ENCODE data around the gene RXRB. TPM values are rescaled to one million over a fixed set of nuclear protein-coding genes. Genes with fewer than 3 reads are reported as not detected.

RXRB gene
- total and polyA plus RNA-seq, 2 donors (not counting 1 experiment from before 2014, with no cell fraction given), result 25.9 to 34.0 TPM

DNA sequence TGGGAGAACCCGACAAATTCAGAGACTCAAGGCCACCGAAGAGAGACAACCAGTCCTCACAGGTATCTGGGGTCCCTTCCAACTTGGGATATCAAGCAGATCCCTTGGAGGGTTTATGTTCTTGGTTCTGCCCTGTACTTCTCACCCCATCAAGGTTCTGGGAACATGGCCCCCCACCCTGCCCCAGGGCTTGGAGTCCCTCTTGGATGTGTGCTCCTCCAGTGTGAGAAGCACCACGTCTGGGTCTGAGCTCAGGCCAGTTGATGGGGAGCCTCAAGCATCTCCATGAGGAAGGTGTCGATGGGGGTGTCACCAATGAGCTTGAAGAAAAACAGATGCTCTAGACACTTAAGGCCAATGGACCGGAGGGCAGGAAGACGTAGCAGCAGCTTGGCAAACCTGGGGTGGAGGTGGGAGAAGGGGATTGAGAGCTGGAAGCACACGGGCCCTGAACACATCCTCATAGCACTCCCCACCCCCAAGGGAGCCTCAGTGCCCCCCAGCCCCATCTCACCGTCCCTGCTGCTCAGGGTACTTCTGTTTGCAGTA, 6.0 kb downstream of the RXRB start:
- no peaks in the 10 kb centered on the region for H3K4me1 ChIP-seq (ENCODE audit: control insufficient read depth, extremely low read depth, insufficient read depth, low read length)
- no peaks in the 10 kb centered on the region for H3K9me3 ChIP-seq (ENCODE audit: control insufficient read depth, insufficient read depth, low read depth, low read length)
- no peak overlapping the region for H3K9ac ChIP-seq (ENCODE audit: insufficient read depth, low read length)
- H4K20me1 ChIP-seq (ENCODE audit: control insufficient read depth, extremely low read depth, insufficient read depth, low read length), result no peaks in the 10 kb centered on the region
- H3K27me3 ChIP-seq (ENCODE audit: control insufficient read depth, insufficient read depth, low read length), result peaks cover 23% of the 10 kb centered on the region
- H3K4me3 ChIP-seq (replicated peaks in 1 of 4; ENCODE audit: control extremely low read depth in 1 of 4, insufficient read depth in 1 of 4, low read depth in 3 of 4, low read length in 4 of 4), result no peak overlapping the region
- H2AFZ ChIP-seq (ENCODE audit: low read length), result no peak overlapping the region
- H3K36me3 ChIP-seq (ENCODE audit: control insufficient read depth, insufficient read depth, low read length), result peaks cover 13% of the 10 kb centered on the region
- TF ChIP-seq, protein P1, sequence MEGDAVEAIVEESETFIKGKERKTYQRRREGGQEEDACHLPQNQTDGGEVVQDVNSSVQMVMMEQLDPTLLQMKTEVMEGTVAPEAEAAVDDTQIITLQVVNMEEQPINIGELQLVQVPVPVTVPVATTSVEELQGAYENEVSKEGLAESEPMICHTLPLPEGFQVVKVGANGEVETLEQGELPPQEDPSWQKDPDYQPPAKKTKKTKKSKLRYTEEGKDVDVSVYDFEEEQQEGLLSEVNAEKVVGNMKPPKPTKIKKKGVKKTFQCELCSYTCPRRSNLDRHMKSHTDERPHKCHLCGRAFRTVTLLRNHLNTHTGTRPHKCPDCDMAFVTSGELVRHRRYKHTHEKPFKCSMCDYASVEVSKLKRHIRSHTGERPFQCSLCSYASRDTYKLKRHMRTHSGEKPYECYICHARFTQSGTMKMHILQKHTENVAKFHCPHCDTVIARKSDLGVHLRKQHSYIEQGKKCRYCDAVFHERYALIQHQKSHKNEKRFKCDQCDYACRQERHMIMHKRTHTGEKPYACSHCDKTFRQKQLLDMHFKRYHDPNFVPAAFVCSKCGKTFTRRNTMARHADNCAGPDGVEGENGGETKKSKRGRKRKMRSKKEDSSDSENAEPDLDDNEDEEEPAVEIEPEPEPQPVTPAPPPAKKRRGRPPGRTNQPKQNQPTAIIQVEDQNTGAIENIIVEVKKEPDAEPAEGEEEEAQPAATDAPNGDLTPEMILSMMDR (conservative IDR thresholded peaks at IDR 0.05 in 1 of 2, IDR thresholded peaks at IDR 0.05 in 1 of 2; ENCODE audit: low read depth in 1 of 2, low read length in 2 of 2), result no peak
- TF ChIP-seq EZH2 (IDR thresholded peaks at IDR 0.05; ENCODE audit: low read length, missing control alignments), result no peak
- peaks cover 11% of the 10 kb centered on the region for H3K79me2 ChIP-seq (ENCODE audit: control insufficient read depth, insufficient read depth, low read length)
- H3K27ac ChIP-seq (ENCODE audit: insufficient read depth, low read length), result no peak overlapping the region
- DNase-seq (ENCODE audit: low read depth in 2 of 2), result no peak
- no peak overlapping the region for H3K4me2 ChIP-seq (ENCODE audit: extremely low read depth, insufficient read depth, low read length)

DNA sequence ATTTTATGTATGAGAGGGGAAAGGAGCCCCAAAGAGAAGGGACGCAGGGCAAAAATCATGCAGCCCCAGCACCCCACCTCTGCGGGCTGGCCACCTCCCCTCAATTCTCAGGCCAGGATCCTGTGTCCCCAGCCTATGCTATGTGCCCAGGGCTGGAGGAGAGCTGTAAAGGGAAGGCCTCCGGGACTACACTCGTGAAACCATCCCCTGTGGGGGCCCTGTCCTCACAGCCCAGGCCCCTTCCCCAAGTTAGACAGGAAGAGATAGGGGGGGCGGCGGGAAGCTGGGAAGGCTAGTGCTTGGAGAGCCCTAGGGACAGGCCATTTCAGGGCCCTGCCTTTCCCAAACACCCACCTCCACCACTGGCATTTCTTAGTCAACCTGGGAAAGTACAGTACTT, 6.8 kb downstream of the RXRB start:
- Histone ChIP-seq H3K79me2 (ENCODE audit: control insufficient read depth, insufficient read depth, low read length) (peaks cover 5% of the 10 kb centered on the region), H3K4me2 (ENCODE audit: extremely low read depth, insufficient read depth, low read length) (no peak overlapping the region), H2AFZ (ENCODE audit: low read length) (no peak overlapping the region), H3K4me3 (replicated peaks in 1 of 4; ENCODE audit: control extremely low read depth in 1 of 4, insufficient read depth in 1 of 4, low read depth in 3 of 4, low read length in 4 of 4) (no peak overlapping the region), H3K9me3 (ENCODE audit: control insufficient read depth, insufficient read depth, low read depth, low read length) (no peaks in the 10 kb centered on the region), H3K27ac (ENCODE audit: insufficient read depth, low read length) (no peak overlapping the region), H4K20me1 (ENCODE audit: control insufficient read depth, extremely low read depth, insufficient read depth, low read length) (no peaks in the 10 kb centered on the region), H3K36me3 (ENCODE audit: control insufficient read depth, insufficient read depth, low read length) (peaks cover 13% of the 10 kb centered on the region), H3K4me1 (ENCODE audit: control insufficient read depth, extremely low read depth, insufficient read depth, low read length) (no peaks in the 10 kb centered on the region), H3K27me3 (ENCODE audit: control insufficient read depth, insufficient read depth, low read length) (peaks cover 23% of the 10 kb centered on the region), H3K9ac (ENCODE audit: insufficient read depth, low read length) (no peak overlapping the region)
- TF ChIP-seq EZH2 (IDR thresholded peaks at IDR 0.05; ENCODE audit: low read length, missing control alignments), result no peak
- TF ChIP-seq, protein P1 (conservative IDR thresholded peaks at IDR 0.05 in 1 of 2, IDR thresholded peaks at IDR 0.05 in 1 of 2; ENCODE audit: low read depth in 1 of 2, low read length in 2 of 2), result no peak
- no peak for DNase-seq (ENCODE audit: low read depth in 2 of 2)

DNA sequence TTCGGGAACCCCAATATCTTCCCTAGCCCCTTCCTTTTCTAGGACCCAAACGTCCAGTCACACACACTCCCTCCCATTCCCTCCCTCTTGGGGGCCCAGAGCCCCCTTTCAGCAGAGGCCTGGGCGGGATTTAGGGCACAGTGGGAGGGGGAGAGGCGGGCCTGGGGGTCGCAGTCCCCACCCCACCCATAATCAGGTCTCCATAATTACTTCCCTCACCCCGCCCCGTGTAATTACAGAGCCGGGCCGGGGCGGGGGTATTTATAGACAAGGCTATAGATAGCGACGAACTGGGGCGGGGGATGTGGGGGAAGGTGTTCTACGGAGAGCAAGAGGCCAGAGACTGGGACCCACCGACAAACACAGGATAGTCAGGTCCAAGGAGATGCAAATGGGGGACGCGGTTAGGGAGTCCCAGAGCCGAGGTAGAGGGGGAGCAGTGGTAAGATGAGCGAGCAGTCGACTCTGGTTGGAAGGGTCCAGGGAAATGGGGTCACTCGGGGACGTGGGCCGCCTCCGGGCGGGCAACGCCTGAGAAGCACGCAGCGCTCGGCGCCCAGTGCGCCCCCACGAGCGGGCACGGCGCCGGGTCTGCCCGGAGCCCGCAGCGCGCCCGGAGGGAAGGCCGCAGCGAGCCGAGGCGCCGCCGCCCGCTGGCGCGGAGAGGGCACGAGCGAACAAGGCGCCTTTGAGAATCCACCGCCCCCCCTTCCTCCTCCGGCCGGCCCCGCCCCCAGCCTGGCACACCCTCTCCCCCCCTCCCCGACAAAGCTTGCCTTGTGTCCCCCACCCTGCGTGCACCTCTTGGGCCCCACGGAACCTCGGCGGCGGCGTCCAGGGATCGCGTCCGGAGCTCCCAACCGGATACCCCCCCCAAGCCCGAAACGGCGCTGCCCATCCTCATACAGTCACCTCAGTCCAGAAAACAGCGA, 7.5 kb downstream of the RXRB start:
- H3K4me3 ChIP-seq (replicated peaks in 1 of 4; ENCODE audit: control extremely low read depth in 1 of 4, insufficient read depth in 1 of 4, low read depth in 3 of 4, low read length in 4 of 4), result peak overlapping the region in 2 of 4 experiments; percentile 35 to 37
- TF ChIP-seq, protein P1 (conservative IDR thresholded peaks at IDR 0.05 in 1 of 2, IDR thresholded peaks at IDR 0.05 in 1 of 2; ENCODE audit: low read depth in 1 of 2, low read length in 2 of 2), result no peak
- TF ChIP-seq EZH2 (IDR thresholded peaks at IDR 0.05; ENCODE audit: low read length, missing control alignments), result peak; percentile 91
- H3K4me2 ChIP-seq (ENCODE audit: extremely low read depth, insufficient read depth, low read length), result peak overlapping the region; percentile 8
- H3K79me2 ChIP-seq (ENCODE audit: control insufficient read depth, insufficient read depth, low read length), result no peaks in the 10 kb centered on the region
- H3K36me3 ChIP-seq (ENCODE audit: control insufficient read depth, insufficient read depth, low read length), result peaks cover 13% of the 10 kb centered on the region
- H3K27ac ChIP-seq (ENCODE audit: insufficient read depth, low read length), result no peak overlapping the region
- H3K4me1 ChIP-seq (ENCODE audit: control insufficient read depth, extremely low read depth, insufficient read depth, low read length), result no peaks in the 10 kb centered on the region
- no peak overlapping the region for H2AFZ ChIP-seq (ENCODE audit: low read length)
- H3K9me3 ChIP-seq (ENCODE audit: control insufficient read depth, insufficient read depth, low read depth, low read length), result no peaks in the 10 kb centered on the region
- DNase-seq (ENCODE audit: low read depth in 2 of 2), result peak in 1 of 2 donors; percentile 23
- H3K27me3 ChIP-seq (ENCODE audit: control insufficient read depth, insufficient read depth, low read length), result peaks cover 23% of the 10 kb centered on the region
- H3K9ac ChIP-seq (ENCODE audit: insufficient read depth, low read length), result no peak overlapping the region
- no peaks in the 10 kb centered on the region for H4K20me1 ChIP-seq (ENCODE audit: control insufficient read depth, extremely low read depth, insufficient read depth, low read length)
